Fibroblast of skin of abdomen (primary cell): ENCODE measurements around the gene ATG13.
A peak's percentile ranks its signal among the peaks of the same experiment; 100 is the strongest.
"Not testable (repeated sequence)": the region's sequence is repeated elsewhere in the genome, so short reads cannot be mapped to it uniquely, and the experiment has no call there.

ENCODE experiments used
- DNase-seq: peaks from one replicate; pipeline ENCODE4 v3.0.0-alpha.2; 2013

The ATG13 gene

DNA sequence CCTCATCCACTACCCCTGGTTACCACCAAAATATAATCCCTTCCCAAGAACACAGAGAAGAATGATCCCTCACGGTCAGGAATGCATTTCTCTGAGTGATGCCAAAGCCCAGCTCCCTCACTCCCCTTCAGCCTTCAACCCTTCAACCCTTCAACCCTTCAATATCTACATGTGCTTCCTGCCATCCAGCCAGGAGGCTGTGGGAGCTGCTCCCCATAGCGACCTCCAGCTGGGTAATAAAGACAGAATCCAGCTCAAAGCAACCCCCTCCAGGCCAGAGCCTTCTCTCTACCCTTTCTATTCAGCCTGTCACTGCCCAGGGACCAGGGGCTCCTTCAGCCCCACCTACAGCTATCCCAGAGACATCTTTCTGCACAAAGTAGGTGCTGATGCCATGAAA lies 80.4 kb downstream of the ATG13 start:
- DNase-seq = no peak

DNA sequence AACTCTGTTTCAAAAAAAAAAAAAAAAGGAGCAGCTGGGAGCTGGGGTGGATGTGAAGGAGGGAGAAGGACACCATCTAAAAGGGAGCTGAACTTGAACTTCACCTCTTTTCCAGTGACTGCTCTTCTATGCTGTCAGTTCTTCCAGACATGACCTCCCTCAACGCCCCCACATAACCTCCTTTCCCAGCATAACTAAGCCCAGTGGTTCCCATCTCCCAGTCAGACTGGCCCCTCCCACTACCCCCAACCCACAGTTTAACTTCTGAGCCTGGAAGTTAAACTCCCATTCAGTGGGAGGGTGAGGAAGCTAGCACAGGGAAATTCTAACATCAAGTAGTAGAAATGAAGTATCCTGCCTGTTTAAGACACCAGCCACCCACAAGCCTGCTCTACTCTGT lies 81.2 kb downstream of the ATG13 start:
- DNase-seq = no peak

DNA sequence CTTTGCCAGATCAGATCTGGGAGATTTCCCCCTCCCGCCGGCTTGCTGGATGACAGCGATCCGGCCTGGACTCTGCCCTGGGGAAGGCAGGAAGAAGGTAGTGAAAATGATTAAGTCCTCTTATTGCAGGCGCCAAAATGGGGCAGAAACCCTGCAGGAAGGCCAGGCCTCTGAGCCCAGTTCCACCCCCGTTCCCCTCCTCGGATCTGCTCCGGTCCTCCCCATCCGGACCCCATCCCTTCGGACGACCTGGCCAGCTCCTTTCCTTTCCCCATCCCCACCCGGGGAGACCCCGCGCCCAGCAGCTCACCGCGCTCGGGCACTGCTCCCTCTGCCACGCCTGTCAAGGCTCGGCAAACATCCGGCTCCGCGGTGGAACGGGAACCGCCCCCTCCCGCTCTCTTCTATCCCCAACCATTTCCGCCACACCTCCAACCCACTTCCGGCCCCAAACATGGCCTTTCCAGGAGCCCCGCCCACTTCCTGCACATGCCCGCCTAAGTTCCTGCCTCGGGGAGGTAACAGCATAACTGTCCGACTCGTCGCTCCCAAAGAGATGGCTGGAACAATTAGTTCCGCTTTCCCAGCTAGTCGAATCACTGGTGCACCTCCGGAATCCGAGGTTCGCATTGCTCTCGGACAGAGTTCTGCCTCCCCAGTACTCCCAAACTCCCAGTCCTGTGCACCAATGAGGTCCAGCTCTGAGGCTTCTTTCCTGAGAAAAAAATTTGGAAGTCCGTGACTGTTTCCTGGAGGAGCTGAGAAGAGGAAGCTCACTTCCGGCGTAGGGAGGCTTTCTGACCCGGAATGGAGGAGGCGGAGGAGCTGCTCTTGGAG lies 83.1 kb downstream of the ATG13 start, which contains the start of the genes ARHGAP1 and ZNF408:
Gene ARHGAP1, minus strand, starts transcription at position 379 of the 837 bp plus-strand sequence. CDS start 4,512 bp downstream, outside the sequence.
Gene ZNF408, plus strand, starts transcription at position 791 of the 837 bp plus-strand sequence. Its CDS starts 17 bp downstream, at position 808.
- DNase-seq = peak; percentile 98

DNA sequence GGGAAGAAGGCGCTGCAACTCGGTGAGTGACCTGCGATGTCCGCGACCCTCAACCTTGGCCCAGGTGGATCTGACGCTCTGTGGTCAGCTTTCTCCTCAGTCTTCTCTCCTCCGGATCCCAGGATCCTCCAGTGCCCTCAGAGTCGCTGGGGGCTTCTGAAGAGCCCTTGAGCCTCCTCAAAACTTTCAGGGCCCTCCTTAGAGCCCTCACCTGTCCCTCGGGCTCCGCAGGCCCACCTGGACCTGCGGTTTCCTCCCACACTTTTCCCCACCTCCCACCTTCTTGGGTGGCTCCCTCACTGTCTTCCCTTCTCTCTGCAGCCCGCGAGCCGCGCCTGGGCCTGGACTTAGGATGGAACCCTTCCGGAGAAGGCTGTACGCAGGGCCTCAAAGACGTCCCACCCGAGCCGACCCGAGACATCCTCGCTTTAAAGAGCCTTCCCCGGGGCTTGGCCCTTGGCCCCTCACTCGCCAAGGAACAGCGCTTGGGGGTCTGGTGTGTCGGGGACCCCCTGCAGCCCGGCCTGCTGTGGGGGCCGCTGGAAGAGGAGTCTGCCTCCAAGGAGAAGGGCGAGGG lies 83.8 kb downstream of the ATG13 start:
- no peak for DNase-seq

DNA sequence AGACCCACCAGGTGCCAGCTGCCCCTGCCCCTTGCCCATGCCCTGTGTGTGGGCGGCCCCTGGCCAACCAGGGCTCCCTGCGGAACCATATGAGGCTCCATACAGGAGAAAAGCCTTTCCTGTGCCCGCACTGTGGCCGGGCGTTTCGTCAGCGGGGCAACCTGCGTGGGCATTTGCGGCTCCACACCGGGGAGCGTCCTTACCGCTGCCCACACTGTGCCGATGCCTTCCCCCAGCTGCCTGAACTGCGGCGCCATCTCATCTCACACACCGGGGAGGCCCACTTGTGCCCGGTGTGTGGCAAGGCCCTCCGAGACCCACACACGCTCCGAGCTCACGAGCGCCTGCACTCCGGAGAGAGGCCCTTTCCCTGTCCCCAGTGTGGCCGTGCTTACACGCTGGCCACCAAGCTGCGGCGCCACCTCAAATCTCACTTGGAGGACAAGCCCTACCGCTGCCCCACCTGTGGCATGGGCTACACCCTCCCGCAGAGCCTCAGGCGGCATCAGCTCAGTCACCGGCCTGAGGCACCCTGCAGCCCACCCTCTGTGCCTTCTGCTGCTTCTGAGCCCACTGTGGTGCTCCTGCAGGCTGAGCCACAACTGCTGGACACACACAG lies 87.8 kb downstream of the ATG13 start:
- DNase-seq = no peak

DNA sequence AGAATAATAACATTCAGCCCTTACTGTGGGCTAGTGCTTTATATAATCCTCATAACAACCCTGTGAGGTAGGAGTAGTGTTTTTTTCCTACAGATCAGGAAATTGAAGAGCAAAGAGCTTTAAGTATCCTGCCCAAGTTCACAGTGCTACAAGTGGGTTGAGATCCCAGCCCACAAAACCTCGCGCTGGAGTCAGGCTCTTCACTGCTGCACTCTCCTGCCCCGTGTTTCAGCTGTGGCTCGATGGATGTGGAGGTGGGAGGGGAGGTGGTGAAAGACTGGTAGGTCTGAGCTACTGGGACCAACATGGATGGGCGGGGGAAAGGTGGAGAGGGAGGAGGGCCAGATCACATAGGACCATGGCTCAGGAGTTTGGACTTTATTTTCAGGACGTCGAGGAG lies 89.5 kb downstream of the ATG13 start:
- DNase-seq = no peak

DNA sequence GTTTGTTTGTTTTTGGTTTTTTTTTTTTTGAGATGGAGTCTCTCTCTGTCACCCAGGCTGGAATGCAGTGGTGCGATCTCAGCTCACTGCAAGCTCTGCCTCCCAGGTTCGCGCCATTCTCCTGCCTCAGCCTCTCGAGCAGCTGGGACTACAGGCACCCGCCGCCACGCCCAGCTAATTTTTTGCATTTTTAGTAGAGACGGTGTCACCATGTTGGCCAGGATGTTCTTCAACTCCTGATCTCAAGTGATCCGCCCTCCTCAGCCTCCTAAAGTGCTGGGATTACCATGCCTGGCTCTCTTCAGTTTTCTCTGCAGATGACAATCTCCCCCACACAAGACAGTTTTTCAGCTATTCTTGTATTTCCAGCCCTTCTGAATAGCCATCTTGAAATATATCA lies 92.0 kb downstream of the ATG13 start:
- DNase-seq = not testable (repeated sequence)

DNA sequence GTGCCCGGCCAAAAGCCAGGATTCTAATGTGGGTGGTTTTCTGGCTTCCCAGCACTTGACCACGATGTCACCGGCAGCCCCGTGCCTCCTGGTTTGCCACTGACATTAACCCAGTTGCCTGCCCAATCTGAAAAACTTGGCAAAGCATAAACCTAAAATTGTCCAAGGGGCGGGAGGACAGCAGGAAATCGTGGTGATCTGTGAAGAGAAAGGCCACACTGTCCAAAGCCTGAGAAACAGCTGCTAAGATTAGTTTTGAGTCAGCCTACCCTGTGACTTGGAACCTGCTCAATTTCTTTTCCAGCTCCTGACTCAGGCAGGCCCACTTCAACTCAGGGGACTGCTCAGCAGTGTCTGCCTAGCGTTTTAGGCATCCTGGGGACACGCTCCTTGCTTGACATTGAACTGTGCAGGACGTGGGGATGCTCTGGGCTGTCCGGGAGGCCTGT lies 93.5 kb downstream of the ATG13 start:
- DNase-seq = peak; percentile 88

DNA sequence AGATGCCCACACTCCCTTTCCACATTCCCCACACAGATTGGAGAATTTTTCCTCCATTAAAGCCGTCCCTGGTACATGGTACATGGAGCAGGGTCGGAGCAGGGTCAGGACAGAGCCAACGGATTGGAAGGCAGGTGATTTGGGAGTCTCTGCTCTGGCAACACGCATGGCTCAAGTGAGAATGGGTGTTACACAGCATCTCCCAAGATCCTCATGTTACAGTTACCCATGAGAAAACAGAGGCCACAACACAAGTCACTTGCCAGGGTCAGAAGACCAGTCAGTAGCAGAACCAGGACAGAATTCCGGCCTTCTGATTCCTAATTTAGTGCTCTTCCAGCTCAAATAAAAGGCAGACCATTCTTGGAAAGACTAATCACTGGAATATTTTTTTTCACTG lies 94.0 kb downstream of the ATG13 start:
- peak; percentile 18 for DNase-seq

DNA sequence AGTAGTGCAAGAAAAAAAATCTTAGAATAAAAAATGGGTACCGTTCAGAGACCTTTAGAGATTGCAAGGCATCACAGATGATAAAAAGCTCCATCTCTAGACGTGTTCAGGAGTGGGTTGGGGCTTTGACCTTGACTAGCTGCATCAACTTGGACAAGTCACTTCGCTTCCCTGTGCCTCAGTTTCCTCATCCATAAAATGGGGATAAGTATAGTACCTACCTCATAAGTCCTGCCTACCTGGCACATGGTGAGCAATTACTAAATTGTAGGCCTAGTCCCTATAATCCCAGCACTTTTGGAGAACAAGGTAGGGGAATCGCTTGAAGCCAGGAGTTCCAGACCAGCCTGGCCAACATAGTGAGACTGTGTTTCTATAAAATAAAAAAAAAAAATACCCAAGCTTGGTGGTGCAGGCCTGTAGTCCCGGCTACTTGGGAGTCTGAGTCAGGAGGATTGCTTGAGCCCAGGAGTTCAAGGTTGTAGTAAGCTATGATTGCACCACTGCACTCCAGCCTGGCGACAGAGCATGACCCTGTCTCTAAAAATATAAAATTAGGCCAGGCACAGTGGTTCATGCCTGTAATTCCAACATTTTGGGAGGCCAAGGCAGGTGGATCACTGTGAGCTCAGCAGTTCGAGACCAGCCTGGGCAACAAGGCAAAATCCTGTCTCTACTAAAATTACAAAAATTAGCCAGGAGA lies 95.7 kb downstream of the ATG13 start:
- no peak for DNase-seq

DNA sequence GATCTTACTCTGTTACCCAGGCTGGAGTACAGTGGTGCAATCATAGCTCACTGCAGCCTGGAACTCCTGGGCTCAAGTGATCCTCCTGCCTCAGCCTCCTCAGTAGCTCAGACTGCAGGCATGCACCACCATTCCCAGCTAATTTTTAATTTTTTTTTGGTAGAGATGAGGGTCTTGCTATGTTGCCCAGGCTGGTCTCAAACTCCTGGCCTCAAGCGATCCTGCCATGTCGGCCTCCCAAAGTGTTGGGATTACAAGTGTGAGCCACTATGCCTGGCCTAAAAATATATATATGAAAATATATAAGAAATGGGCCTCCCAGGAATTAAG lies 100.4 kb downstream of the ATG13 start:
- DNase-seq = not testable (repeated sequence)

DNA sequence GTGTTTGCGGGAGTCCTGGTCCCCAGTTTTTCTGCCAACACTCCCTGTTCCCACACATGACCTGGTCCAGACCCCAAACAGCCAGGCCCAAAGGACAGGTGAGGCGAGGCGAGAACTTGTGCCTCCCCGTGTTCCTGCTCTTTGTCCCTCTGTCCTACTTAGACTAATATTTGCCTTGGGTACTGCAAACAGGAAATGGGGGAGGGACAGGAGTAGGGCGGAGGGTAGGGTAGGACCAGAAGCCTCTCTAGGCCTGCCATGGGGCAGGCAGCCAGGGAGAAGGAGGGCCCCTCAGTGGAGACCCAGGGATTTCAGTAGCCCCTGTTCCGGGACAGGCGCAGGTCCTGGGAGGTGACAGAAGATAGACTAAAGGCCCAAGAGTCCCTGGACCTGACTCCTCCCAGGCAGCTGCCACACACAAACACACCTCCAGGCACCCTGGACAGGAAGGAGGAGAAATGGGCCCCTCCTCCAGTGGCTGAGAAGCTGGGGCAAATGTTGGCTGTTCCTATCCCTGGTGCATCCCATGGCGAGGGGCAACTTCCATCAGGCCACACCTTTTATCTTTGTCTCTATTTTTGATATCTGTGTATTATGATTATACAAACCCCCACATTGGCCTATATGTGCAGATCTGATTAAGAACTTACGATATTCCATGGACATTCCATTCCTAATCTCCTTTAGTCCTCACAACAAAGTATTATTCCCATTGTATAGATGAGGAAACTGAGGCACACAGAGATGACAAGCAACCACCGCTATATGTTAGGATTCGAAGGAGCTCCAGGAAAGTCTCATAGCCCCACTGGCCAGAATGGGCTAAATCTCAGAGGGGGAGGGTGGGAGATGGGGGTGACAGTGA lies 101.0 kb downstream of the ATG13 start:
- no peak for DNase-seq

DNA sequence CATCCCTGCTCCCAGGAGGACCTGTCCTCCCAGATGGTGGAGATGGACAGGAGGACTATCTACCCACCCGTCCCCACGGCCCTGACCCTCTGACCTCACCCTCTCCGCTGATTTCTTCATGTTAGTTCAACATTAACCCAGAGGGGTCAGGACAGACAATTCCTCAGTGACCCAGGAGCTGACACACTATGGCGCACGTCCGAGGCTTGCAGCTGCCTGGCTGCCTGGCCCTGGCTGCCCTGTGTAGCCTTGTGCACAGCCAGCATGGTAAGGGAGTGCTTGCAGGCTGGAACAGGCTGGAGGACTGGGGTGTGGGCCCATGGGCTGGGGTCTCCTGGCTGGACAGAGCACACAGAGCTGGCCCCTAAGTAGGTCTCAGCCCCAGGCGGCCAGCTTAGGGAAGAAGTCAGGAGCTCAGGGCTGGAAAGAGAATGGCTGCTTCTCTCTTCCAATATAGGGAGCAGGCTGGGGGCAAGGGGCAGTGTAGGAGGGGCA lies 101.7 kb downstream of the ATG13 start, which contains the start of gene F2:
Gene F2, plus strand, starts transcription at position 166 of the 495 bp plus-strand sequence. Its CDS starts 23 bp downstream, at position 189.
- no peak for DNase-seq

DNA sequence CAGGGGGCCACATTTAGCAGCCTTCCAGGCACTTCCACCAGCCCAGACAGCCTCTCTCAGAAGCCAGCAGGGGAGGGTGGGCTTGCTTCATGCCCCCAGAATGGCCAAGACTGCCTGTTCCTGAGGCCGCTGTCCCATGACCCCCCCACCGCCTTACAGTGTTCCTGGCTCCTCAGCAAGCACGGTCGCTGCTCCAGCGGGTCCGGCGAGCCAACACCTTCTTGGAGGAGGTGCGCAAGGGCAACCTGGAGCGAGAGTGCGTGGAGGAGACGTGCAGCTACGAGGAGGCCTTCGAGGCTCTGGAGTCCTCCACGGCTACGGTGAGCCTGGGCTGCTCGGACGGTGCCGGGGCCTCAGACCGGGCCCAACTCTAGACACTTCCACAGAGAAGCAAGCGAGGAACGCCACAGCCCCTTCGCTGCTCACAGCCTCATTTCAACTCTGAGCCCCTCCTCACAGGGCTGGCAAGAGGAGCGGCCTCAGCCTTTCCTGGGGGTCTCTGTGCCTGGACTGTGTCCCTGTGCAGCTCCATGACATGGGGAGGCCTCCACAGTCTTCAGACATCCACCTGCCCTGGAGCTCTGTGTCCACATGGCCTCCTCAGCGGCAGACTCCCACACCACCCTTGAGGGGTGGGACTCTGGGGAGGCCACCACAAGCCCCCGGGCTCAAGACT lies 102.3 kb downstream of the ATG13 start:
- DNase-seq = no peak

DNA sequence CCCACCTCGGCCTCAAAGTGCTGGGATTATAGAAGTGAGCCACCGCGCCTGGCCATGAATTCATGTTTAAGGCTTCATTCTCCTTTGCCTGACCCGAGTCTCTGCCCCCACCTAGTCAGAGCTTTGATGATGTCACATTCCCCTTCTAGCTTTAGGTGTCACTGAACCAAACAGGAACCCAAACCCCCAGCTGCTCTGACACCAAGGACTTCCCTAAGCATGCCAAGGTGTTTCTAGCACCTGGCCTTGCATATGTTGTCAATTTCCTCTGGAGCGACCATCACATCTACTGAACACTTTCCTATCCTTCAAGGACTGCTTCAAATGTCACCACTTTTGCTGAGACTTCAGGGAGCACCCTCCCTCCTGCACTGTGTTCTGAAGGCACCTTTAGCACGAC lies 103.9 kb downstream of the ATG13 start:
- DNase-seq = no peak

DNA sequence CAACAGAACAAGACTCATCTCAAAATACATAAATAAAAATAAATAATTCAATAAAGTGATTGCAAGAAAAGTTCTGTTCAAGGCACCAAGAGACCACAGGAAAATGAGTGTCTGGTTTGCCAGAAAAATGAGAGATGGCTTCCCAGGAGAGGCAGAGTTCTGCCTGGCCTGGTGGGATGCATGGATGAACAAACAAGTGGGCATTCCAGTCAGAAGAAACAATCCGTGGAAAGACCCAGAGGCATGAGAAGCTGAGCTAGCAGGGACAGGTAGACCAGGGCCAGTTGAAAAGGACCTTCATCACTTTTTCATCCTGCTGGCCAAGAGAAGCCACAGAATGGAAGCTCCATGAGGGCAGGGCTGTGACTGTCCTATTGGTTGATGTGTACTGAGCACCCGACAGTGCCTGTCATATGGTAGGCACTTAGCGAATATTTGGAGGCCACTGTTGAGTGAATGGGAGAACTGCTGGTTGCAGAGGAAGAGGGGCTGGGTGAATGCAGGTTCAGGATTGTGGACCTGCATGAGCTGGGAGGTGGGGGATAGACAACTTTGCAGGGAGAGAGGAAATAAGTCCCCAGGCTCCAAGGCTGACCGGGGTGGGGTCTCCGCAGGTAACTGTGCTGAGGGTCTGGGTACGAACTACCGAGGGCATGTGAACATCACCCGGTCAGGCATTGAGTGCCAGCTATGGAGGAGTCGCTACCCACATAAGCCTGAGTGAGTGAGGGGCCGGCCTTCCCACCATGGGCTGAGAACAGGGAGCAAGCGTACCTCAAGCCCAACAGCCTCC lies 105.4 kb downstream of the ATG13 start:
- DNase-seq = no peak

DNA sequence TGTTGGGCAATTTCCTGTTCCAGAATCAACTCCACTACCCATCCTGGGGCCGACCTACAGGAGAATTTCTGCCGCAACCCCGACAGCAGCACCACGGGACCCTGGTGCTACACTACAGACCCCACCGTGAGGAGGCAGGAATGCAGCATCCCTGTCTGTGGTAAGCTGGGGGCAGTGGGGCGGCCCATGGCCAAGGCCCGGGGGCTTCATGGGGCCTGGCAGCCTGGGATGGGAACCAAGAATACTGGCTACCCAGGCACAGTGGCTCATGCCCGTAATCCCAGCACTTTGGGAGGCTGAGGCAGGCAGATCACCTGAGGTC lies 106.0 kb downstream of the ATG13 start:
- DNase-seq = no peak

DNA sequence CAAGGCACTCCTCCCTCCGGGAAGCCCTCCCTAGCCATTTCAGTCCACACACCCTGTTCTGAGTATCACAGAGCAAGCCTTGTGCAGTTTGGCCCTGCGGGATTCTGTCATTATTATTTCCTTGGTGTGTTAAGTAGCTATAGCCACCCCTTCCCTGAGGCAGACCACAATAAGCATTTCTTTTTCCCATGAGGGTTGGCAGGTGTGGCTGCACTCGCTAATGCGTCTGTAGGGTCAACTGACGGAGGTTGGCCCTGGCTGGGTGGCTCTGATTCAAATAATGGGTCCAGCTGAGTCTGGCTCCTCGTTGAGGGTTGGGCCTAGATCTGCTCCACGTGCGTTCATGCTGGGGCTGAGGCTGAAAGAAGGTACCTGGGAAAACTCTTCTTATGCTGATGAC lies 106.7 kb downstream of the ATG13 start:
- no peak for DNase-seq
